ENCODE data around the gene CHPF2. TPM values are rescaled to one million over a fixed set of nuclear protein-coding genes. Genes with fewer than 3 reads are reported as not detected.

Gene CHPF2
- total RNA-seq, 4 donors from 2014 or later: 11.1 to 16.1 (median 14.1) TPM

DNA sequence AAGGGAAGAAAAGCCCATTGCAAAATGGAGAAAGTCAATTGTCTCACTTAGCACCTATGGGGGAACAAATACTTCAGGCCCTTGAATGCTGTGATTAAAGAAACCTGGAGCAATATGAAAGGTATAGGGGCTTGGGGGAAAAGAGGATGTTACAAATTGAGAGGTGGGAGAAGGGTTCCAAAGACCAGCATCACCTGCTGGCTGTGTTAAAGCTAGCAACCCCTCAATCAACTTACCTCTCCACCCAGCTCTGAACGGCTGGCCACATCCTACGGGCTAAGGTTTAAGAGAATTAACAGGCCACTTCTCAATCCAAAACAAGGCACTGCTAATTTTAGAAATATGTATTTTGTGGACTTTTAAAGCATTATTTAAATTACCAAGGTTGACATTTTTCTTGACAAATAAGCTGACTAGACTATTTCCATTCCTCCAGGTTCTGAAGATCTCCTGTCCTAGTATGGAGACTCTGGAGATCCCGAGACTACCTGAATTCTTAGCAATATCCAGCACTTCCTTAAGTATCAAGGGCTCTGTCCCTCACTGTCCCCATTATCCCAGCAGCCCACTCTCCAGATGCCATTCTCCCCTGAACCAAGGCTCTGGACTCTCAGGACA lies 21.0 kb upstream of the CHPF2 start:
- Histone ChIP-seq H3K36me3 (peaks cover 0 to 46% of the 10 kb centered on the region in 2 donors), H3K9me3 (no peaks in the 10 kb centered on the region), H3K27ac (no peak overlapping the region), H3K27me3 (peaks cover 0 to 1% (median 0%) of the 10 kb centered on the region in 3 donors), H3K4me1 (no peaks in the 10 kb centered on the region), H3K4me3 (no peak overlapping the region)
- intact Hi-C loops (cut with DNase I; ENCODE audit: low total_unique reads): no loop called here
- ATAC-seq: no peak
- TF ChIP-seq, protein P1, sequence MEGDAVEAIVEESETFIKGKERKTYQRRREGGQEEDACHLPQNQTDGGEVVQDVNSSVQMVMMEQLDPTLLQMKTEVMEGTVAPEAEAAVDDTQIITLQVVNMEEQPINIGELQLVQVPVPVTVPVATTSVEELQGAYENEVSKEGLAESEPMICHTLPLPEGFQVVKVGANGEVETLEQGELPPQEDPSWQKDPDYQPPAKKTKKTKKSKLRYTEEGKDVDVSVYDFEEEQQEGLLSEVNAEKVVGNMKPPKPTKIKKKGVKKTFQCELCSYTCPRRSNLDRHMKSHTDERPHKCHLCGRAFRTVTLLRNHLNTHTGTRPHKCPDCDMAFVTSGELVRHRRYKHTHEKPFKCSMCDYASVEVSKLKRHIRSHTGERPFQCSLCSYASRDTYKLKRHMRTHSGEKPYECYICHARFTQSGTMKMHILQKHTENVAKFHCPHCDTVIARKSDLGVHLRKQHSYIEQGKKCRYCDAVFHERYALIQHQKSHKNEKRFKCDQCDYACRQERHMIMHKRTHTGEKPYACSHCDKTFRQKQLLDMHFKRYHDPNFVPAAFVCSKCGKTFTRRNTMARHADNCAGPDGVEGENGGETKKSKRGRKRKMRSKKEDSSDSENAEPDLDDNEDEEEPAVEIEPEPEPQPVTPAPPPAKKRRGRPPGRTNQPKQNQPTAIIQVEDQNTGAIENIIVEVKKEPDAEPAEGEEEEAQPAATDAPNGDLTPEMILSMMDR (IDR thresholded peaks at IDR 0.05 in 4 of 5, conservative IDR thresholded peaks at IDR 0.05 in 1 of 5): no peak
- no peak for TF ChIP-seq POLR2A (IDR thresholded peaks at IDR 0.05)
- in situ Hi-C loops (cut with MboI; ENCODE audit: low sequenced_read_pairs in 4 of 4): no loop called here
- no peak for DNase-seq

DNA sequence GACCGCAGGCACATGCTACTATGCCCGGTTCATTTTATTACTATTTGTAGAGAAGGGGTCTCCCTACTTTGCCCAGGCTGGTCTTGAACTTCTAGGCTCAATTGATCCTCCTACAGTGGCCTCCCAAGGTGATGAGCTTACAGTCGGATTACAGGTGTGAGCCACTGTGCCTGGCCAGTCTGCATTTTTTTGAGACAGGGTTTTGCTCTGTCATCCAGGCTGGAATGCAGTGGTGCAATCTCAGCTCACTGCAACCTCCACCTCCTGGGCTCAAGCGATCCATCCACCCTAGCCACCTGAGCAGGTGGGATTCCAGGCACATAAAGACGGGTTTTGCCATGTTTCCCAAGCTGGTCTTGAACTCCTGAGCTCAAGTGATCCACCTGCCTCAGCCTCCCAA lies 19.7 kb upstream of the CHPF2 start:
- in situ Hi-C loops (cut with MboI; ENCODE audit: low sequenced_read_pairs in 4 of 4) (no loop called here), intact Hi-C loops (cut with DNase I; ENCODE audit: low total_unique reads) (no loop called here)
- H3K36me3 ChIP-seq: peaks cover 0 to 59% of the 10 kb centered on the region in 2 donors
- ATAC-seq: no peak
- DNase-seq: no peak
- H3K9me3 ChIP-seq: no peaks in the 10 kb centered on the region
- no peak overlapping the region for H3K4me3 ChIP-seq
- H3K4me1 ChIP-seq: no peaks in the 10 kb centered on the region
- TF ChIP-seq POLR2A (IDR thresholded peaks at IDR 0.05): no peak
- TF ChIP-seq, protein P1 (IDR thresholded peaks at IDR 0.05 in 4 of 5, conservative IDR thresholded peaks at IDR 0.05 in 1 of 5): no peak
- H3K27me3 ChIP-seq: no peaks in the 10 kb centered on the region
- H3K27ac ChIP-seq: no peak overlapping the region

DNA sequence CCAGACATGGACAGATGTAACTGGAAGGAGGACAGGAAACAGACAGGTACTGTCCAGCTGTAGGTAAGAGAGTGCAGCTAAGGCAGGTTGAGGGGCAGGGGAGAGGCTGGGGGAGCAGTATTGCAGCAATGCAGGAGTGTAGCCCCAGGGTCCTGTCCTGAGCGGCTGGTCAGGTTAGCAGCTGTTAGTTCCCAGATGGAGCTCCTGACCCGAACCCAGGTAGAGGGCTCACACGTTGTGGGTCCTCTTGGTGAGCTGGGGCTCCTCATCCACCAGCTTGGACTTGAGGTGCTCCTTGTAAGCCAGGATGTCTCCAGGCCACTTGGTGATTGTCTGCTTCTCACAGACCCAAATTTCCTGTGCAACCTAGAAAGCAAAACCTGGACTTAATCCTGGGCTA lies 18.5 kb upstream of the CHPF2 start:
- H3K4me3 ChIP-seq: no peak overlapping the region
- in situ Hi-C loops (cut with MboI; ENCODE audit: low sequenced_read_pairs in 4 of 4): no loop called here
- H3K36me3 ChIP-seq: peaks cover 2 to 71% of the 10 kb centered on the region in 2 donors
- no peaks in the 10 kb centered on the region for H3K9me3 ChIP-seq
- H3K27ac ChIP-seq: no peak overlapping the region
- ATAC-seq (no peak), DNase-seq (no peak)
- TF ChIP-seq, protein P1 (IDR thresholded peaks at IDR 0.05 in 4 of 5, conservative IDR thresholded peaks at IDR 0.05 in 1 of 5): no peak
- TF ChIP-seq POLR2A (IDR thresholded peaks at IDR 0.05): no peak
- intact Hi-C loops (cut with DNase I; ENCODE audit: low total_unique reads): no loop called here
- H3K4me1 ChIP-seq: no peaks in the 10 kb centered on the region
- H3K27me3 ChIP-seq: no peaks in the 10 kb centered on the region

DNA sequence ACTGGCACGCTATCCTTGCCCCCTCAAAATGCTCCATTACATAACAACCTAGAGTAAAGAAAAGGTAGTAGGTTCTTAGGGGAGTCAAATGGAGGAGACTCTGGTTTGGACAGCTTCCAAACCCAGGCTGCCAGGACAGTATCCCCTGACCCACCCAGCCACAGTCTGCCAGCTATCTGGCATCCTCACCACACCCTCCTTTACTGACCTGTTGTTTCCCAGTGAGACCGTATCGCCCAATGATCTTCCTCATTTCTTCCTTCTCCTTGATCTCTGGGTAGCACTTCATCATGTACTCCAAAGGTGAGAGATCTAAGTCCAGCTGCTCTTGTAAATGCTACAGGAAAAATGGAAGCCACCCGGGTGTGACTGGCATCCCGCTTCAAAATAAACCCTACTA lies 16.9 kb upstream of the CHPF2 start:
- Histone ChIP-seq H3K4me3 (no peak overlapping the region), H3K36me3 (peaks cover 3 to 87% of the 10 kb centered on the region in 2 donors), H3K27me3 (no peaks in the 10 kb centered on the region), H3K9me3 (no peaks in the 10 kb centered on the region), H3K4me1 (no peaks in the 10 kb centered on the region), H3K27ac (no peak overlapping the region)
- DNase-seq (no peak), ATAC-seq (no peak)
- intact Hi-C loops (cut with DNase I; ENCODE audit: low total_unique reads): no loop called here
- TF ChIP-seq, protein P1 (IDR thresholded peaks at IDR 0.05 in 4 of 5, conservative IDR thresholded peaks at IDR 0.05 in 1 of 5): no peak
- no peak for TF ChIP-seq POLR2A (IDR thresholded peaks at IDR 0.05)
- in situ Hi-C loops (cut with MboI; ENCODE audit: low sequenced_read_pairs in 4 of 4): no loop called here

DNA sequence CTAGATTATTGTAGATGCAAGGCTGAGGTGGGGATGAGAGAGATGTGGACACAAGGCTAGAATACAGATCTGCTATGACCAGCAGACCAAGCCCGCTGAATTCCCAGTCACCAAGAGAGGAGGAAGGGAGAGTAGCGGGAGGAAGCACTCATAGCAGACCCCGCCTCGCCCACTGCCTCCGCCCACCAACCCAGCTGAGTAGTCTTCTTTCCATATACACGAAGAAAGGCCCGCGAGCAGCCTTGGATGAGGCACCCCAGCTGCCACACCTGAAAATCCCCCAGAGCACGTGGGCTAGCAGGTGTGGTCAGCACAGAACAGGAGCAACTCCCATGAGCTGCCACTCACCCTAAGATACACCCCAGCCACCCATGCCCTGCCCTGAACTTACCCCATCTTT lies 14.1 kb upstream of the CHPF2 start:
- H3K36me3 ChIP-seq: peaks cover 3 to 100% of the 10 kb centered on the region in 2 donors
- intact Hi-C loops (cut with DNase I; ENCODE audit: low total_unique reads): no loop called here

More for the DNA sequence above, 14.1 kb upstream of the CHPF2 start:
- DNase-seq: no peak
- H3K4me1 ChIP-seq: no peaks in the 10 kb centered on the region
- TF ChIP-seq, protein P1 (IDR thresholded peaks at IDR 0.05 in 4 of 5, conservative IDR thresholded peaks at IDR 0.05 in 1 of 5): no peak
- TF ChIP-seq POLR2A (IDR thresholded peaks at IDR 0.05): no peak
- no peak overlapping the region for H3K4me3 ChIP-seq
- H3K9me3 ChIP-seq: no peaks in the 10 kb centered on the region
- H3K27ac ChIP-seq: no peak overlapping the region
- in situ Hi-C loops (cut with MboI; ENCODE audit: low sequenced_read_pairs in 4 of 4): no loop called here
- ATAC-seq: no peak
- no peaks in the 10 kb centered on the region for H3K27me3 ChIP-seq

Data from gastrocnemius medialis (tissue), 4 donors.